SK-MEL-5 (cell line): ENCODE data around the gene OR7A17. TPM values are rescaled to one million over a fixed set of nuclear protein-coding genes. Genes with fewer than 3 reads are reported as not detected.

Experiments used
- small RNA-seq, 2 experiments: library from RNA; depleted of rRNA; stranded (forward); fragments of <200 nt; gene quantifications; one replicate each; pipeline ENCODE3, GENCODE V24; 2014
- total RNA-seq: library from RNA; depleted of rRNA; stranded (reverse); fragments of >200 nt; shearing (Covaris generic); gene quantifications from 2 replicates; pipeline ENCODE4 v1.2.3, GENCODE V29; 2014; rRNA removed

OR7A17 gene
- total RNA-seq, 1 experiment from 2014 or later: not detected

Small RNA genes lying within 50 kb of the gene (small RNA-seq; reads per million reads assigned to genes)
- 0 reads per million in 2 experiments for gene OR7A18P

Other genes starting within 250 kb of the OR7A17 start
- not detected in 2 replicates for gene ADGRE3, start 211.3 kb downstream of the OR7A17 start, total RNA-seq
- 4.9 and 7.6 TPM in 2 replicates for gene ZNF333, start 196.1 kb downstream of the OR7A17 start, total RNA-seq
- 0.29 and 0.59 TPM in 2 replicates for gene ADGRE2, start 107.6 kb downstream of the OR7A17 start, total RNA-seq
- 0.43 and 0.79 TPM in 2 replicates for gene OR7A5, start 50.9 kb downstream of the OR7A17 start, total RNA-seq
- gene OR7C1, start 50.9 kb downstream of the OR7A17 start, total RNA-seq: 0.05 and 0.11 TPM in 2 replicates
- not detected in 2 replicates for gene OR7A10, start 37.2 kb downstream of the OR7A17 start, total RNA-seq
- not detected in 2 replicates for gene OR7C2, start 55.4 kb upstream of the OR7A17 start, total RNA-seq
- gene SLC1A6, start 93.7 kb upstream of the OR7A17 start, total RNA-seq: not detected in 2 replicates
- gene CASP14, start 163.3 kb upstream of the OR7A17 start, total RNA-seq: not detected in 2 replicates
- not detected in 2 replicates for gene OR1I1, start 196.1 kb upstream of the OR7A17 start, total RNA-seq
- 9.2 and 11.4 TPM in 2 replicates for gene SYDE1, start 221.3 kb upstream of the OR7A17 start, total RNA-seq